Fibroblast of pulmonary artery (primary cell): ENCODE results near the gene CENPA.
"Not testable (repeated sequence)": the region's sequence is repeated elsewhere in the genome, so short reads cannot be mapped to it uniquely, and the experiment has no call there.

Experiments used
- DNase-seq: peaks from one replicate; pipeline ENCODE4 v3.0.0-alpha.2; 2010; ENCODE audit warnings: low read depth
- H3K4me3 ChIP-seq: replicated peaks from 2 replicates; pipeline ENCODE4 v1.5.1; 2011; ENCODE audit warnings: low read depth, mild to moderate bottlenecking, control low read depth, low read length, moderate library complexity
- TF ChIP-seq, protein P1 (sequence below): IDR thresholded peaks from 2 replicates; pipeline ENCODE4 v1.5.1; 2011; ENCODE audit warnings: mild to moderate bottlenecking, control low read depth, low read length, inconsistent platforms; ENCODE audit errors: missing control alignments

The CENPA gene

DNA sequence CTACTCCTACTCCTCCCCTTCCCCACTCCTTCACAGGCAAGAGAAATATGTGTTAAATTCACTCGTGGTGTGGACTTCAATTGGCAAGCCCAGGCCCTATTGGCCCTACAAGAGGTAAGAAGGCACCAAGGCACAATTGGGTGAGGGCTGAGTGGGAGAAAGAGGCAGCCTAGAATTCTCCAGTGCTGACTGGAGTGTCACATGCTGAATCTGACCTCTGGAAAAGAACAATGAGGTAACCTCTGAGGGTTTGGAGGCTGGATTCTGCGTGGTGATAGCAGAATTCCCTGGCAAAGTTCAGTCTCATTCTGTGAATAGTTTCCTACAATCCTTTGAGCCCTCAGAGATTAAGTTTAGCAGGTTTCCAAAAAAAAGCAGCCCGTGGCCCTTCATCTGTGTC is 6.9 kb downstream of the CENPA start:
- no peak overlapping the region for H3K4me3 ChIP-seq
- TF ChIP-seq, protein P1, sequence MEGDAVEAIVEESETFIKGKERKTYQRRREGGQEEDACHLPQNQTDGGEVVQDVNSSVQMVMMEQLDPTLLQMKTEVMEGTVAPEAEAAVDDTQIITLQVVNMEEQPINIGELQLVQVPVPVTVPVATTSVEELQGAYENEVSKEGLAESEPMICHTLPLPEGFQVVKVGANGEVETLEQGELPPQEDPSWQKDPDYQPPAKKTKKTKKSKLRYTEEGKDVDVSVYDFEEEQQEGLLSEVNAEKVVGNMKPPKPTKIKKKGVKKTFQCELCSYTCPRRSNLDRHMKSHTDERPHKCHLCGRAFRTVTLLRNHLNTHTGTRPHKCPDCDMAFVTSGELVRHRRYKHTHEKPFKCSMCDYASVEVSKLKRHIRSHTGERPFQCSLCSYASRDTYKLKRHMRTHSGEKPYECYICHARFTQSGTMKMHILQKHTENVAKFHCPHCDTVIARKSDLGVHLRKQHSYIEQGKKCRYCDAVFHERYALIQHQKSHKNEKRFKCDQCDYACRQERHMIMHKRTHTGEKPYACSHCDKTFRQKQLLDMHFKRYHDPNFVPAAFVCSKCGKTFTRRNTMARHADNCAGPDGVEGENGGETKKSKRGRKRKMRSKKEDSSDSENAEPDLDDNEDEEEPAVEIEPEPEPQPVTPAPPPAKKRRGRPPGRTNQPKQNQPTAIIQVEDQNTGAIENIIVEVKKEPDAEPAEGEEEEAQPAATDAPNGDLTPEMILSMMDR: no peak
- peak; percentile 60 for DNase-seq

DNA sequence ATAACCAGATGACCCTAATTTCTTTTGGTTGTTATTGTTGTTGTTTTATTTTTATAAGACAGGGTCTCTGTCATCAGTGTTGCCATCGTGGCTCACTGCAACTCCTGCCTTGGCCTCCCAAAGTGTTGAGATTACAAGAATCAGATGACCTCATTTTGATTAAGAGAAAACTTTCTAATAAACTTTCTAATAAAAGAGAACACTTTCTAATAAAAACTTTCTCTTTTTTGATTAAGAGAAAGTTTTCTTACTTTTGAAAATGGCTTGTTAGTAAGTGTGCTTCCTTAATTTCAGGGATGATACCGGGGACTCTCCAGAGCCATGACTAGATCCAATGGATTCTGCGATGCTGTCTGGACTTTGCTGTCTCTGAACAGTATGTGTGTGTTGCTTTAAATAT is 7.7 kb downstream of the CENPA start:
- H3K4me3 ChIP-seq: no peak overlapping the region
- no peak for DNase-seq
- TF ChIP-seq, protein P1: no peak

DNA sequence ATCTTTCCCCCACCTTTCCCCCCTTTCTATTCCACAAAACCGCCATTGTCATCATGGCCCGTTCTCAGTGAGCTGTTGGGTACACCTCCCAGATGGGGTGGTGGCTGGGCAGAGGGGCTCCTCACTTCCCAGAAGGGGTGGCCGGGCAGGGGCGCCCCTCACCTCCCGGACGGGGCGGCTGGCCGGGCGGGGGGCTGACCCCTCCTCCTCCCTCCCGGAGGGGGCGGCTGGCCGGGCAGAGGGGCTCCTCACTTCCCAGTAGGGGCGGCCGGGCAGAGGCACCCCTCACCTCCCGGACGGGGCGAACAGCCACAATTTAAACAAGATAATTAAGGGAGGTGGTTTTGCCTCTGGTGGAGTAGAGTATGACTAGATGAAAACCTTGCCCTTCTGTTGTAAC is 9.3 kb downstream of the CENPA start:
- not testable (repeated sequence) for DNase-seq, H3K4me3 ChIP-seq

DNA sequence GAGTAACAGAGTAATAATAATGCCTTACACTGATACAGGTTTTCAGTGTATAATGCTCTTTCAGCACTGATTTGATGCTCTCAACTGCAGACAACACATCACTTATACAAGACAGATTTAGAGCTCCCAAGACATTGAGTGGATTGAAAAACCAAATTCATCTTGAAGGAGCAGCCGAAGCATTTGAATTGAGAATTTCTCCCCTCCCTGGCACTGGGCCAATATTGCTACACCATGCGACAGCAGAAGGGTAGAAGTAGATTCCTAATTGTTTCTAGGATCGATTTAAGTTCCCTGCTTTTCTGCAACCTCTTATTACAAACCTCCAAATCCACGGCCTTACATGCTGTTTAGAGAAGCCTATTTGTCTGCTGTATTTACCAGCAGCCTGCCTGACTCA is 15.5 kb downstream of the CENPA start:
- TF ChIP-seq, protein P1: no peak
- H3K4me3 ChIP-seq: no peak overlapping the region
- DNase-seq: no peak

DNA sequence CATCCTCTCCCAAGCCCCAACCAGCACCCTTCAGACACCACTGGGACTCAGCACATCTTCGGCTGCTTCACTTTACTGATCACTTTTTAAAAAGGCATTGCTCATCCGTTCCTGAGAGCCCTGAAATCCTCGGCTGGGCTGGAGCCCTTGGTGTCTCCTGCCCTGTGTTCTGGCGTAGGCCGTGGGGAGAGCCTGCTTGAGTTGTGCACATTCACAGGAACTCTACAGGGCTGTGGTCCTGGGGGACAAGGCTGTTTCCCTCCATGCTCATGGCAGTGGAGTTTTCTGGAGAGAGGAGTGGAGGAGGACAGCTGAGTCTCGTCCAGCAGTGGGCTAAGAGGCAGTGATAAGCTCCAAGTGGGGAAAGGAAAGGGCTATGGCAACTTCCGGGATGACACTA is 15.9 kb downstream of the CENPA start:
- TF ChIP-seq, protein P1: no peak
- H3K4me3 ChIP-seq: no peak overlapping the region
- no peak for DNase-seq

DNA sequence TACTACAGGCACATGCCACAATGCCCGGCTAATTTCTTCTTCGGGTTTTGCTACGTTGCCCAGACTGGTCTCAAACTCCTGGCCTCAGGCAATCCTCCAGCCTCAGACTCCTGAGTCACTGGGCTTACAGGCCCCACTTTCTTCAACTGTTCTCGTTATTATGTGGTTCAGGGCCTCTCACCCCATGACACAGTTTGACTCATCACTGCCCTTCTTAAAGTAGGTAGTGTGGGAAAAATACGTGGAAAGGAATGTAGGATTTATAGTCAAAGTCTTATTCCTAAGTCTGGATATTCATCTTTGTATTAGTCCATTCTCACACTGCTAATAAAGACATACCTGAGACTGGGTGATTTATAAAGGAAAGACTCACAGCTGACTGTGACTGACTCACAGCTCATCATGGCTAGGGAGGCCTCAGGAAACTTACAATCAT is 19.4 kb downstream of the CENPA start:
- H3K4me3 ChIP-seq: no peak overlapping the region
- TF ChIP-seq, protein P1: no peak
- peak; percentile 49 for DNase-seq

DNA sequence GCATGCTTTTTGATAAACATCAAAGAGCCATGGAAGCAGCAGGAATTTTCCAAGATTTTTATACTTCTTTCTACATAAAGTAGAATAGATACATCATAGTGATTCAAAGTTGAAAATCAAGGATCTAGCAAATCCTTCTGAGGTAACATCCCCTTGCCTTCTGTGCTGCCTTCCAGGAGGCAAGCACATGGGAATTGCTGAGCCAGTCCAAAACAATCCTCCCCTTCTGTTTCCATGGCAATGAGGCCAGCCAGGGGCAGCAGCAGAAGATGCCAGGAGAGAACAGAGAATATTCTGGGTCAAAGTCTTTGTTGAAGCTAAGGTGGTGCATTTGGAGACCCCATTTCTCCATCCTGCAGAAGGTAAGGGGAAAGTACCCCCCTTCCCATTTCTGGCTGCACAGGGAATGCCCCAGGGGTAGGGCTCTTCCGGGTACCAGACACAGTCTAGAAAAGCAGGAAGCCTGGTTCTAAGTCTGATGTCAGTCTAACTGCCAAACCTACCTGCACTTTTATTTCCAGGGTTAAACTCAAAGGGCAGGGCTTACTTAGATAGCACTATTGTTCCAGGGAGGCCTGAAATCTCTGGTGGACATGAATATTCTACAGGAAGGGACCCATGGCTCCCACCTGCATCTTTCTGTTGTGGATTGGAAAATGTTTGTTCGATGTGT is 22.1 kb downstream of the CENPA start:
- no peak overlapping the region for H3K4me3 ChIP-seq
- TF ChIP-seq, protein P1: no peak
- peak; percentile 53 for DNase-seq
